Effector memory CD8-positive, alpha-beta T cell (primary cell): Measurements from ENCODE around the gene HDAC3.

ENCODE experiments used
- ATAC-seq: fragments of 150-1000 bp; cut with Tn5 transposase; replicated peaks from 2 replicates; pipeline ENCODE4 v1.10.0; 2021; ENCODE audit warnings: mild to moderate bottlenecking, moderate library complexity
- DNase-seq, 3 experiments: peaks; one replicate each; pipeline ENCODE4 v3.0.0; 2021
- H3K27ac Mint-ChIP-seq, 2 donors: one replicate each; pipeline ENCODE4 v1.8.0; 2022; ENCODE audit warnings: mild to moderate bottlenecking in 2 of 2, mixed read lengths in 2 of 2, moderate library complexity in 2 of 2
- H3K27me3 Mint-ChIP-seq, 2 donors: one replicate each; pipeline ENCODE4 v1.8.0; 2022; ENCODE audit warnings: mixed read lengths in 2 of 2
- H3K36me3 Mint-ChIP-seq: one replicate; pipeline ENCODE4 v1.8.0; 2022; ENCODE audit warnings: mild to moderate bottlenecking, moderate library complexity, mixed read lengths; ENCODE audit not compliant: insufficient read depth
- H3K4me1 Mint-ChIP-seq, 2 donors: one replicate each; pipeline ENCODE4 v1.8.0; 2022; ENCODE audit warnings: low read depth in 2 of 2, mixed read lengths in 2 of 2
- H3K4me3 Mint-ChIP-seq, 2 donors: one replicate each; pipeline ENCODE4 v1.8.0; 2022; ENCODE audit warnings: mild to moderate bottlenecking in 2 of 2, mixed read lengths in 2 of 2, moderate library complexity in 2 of 2
- H3K9me3 Mint-ChIP-seq, 2 donors: one replicate each; pipeline ENCODE4 v1.8.0; 2022; ENCODE audit warnings: mixed read lengths in 2 of 2

Gene HDAC3

DNA sequence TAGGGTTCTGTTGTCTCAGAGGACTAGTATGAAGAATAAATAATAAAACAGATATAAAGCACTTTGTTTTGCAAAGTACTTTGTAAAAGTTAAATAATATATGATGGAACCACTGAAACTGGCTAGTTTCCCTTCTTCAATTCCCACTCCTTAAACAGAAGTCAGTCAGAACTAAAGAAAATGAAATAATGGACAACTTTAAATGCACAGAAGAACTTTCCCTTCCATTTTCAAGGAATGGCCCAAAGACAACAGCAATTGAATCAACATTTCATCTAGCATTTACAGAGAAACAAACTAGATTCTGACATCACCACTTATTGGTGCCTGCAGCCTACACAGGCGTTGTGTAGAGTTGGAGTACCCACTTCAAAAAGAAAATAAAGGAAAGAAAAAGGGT, 34.0 kb downstream of the HDAC3 start:
- H3K27ac Mint-ChIP-seq: peak overlapping the region; percentile 88 to 90
- H3K4me1 Mint-ChIP-seq: peaks cover 60 to 69% of the 10 kb centered on the region in 2 donors
- H3K36me3 Mint-ChIP-seq: peaks cover 19% of the 10 kb centered on the region
- DNase-seq: no peak
- H3K9me3 Mint-ChIP-seq: no peaks in the 10 kb centered on the region
- H3K4me3 Mint-ChIP-seq: peak overlapping the region; percentile 51 to 76
- no peaks in the 10 kb centered on the region for H3K27me3 Mint-ChIP-seq
- no peak for ATAC-seq

GRCh38 chr5:141598391-141599345, 38.0 kb downstream of the HDAC3 start:
- H3K4me3 Mint-ChIP-seq: peak overlapping the region; percentile 49 to 55
- no peaks in the 10 kb centered on the region for H3K27me3 Mint-ChIP-seq
- H3K4me1 Mint-ChIP-seq: peaks cover 50 to 54% of the 10 kb centered on the region in 2 donors
- no peaks in the 10 kb centered on the region for H3K9me3 Mint-ChIP-seq
- peaks cover 20% of the 10 kb centered on the region for H3K36me3 Mint-ChIP-seq
- peak overlapping the region; percentile 52 to 83 for H3K27ac Mint-ChIP-seq
- peak; percentile 70 for ATAC-seq
- DNase-seq: no peak

- DNase-seq (no peak), ATAC-seq (no peak)
- peaks cover 47 to 48% of the 10 kb centered on the region in 2 donors for H3K4me1 Mint-ChIP-seq
- no peaks in the 10 kb centered on the region for H3K27me3 Mint-ChIP-seq
- peaks cover 21% of the 10 kb centered on the region for H3K36me3 Mint-ChIP-seq
- no peaks in the 10 kb centered on the region for H3K9me3 Mint-ChIP-seq
- H3K27ac Mint-ChIP-seq: peak overlapping the region; percentile 52 to 87
- H3K4me3 Mint-ChIP-seq: peak overlapping the region; percentile 27 to 49
Observed at GRCh38 chr5:141597814-141598213, 38.8 kb downstream of the HDAC3 start.

DNA sequence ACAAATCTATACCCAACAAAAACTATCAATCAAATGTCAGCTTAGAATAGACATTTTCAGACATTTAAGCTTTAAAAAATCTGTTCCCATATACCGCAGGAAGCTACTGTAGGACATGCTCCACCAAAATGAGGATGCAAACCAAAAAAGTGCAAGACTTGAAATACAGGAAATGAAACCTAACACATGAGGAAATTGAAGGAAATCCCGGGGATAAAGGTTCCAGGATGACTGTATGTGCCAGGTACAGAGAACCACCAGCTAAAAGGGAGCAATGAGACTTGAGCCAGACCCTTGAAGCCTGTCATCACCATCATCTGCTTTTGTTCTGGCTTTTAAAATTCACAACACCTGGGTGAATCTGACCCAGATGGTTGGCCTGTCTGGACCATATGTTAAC, 39.3 kb downstream of the HDAC3 start:
- ATAC-seq (no peak), DNase-seq (no peak)
- H3K27me3 Mint-ChIP-seq: no peaks in the 10 kb centered on the region
- H3K4me3 Mint-ChIP-seq: peak overlapping the region; percentile 27 to 49
- H3K27ac Mint-ChIP-seq: peak overlapping the region; percentile 52 to 87
- H3K36me3 Mint-ChIP-seq: peaks cover 19% of the 10 kb centered on the region
- H3K4me1 Mint-ChIP-seq: peaks cover 47 to 50% of the 10 kb centered on the region in 2 donors
- no peaks in the 10 kb centered on the region for H3K9me3 Mint-ChIP-seq

DNA sequence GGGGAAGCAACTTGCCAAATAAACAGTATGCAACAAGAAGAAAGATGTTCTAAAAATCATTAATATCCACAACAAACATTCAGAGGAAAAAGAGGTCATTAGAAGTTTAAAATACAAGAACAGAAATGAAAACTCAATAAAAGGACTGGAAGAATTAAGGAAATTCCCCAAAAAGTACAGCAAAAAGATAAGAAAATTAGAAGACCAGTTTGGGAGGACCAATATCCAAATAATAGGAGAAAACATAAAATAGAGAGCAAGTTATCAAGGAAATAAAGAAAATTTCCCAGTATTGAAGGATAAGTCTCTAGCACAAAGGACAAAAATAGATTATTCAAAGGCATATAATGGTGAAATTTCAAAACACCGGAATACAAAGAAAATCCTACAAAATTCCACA, 39.8 kb downstream of the HDAC3 start:
- ATAC-seq (no peak), DNase-seq (no peak)
- H3K36me3 Mint-ChIP-seq: peaks cover 24% of the 10 kb centered on the region
- H3K4me3 Mint-ChIP-seq: peak overlapping the region in 1 of 2 donors; percentile 49
- H3K27ac Mint-ChIP-seq: peak overlapping the region; percentile 52 to 87
- no peaks in the 10 kb centered on the region for H3K9me3 Mint-ChIP-seq
- H3K27me3 Mint-ChIP-seq: no peaks in the 10 kb centered on the region
- peaks cover 48 to 50% of the 10 kb centered on the region in 2 donors for H3K4me1 Mint-ChIP-seq

- H3K4me3 Mint-ChIP-seq: no peak overlapping the region
- no peak overlapping the region for H3K27ac Mint-ChIP-seq
- H3K27me3 Mint-ChIP-seq: no peaks in the 10 kb centered on the region
Observed at GRCh38 chr5:141590127-141590526, 46.5 kb downstream of the HDAC3 start.

DNA sequence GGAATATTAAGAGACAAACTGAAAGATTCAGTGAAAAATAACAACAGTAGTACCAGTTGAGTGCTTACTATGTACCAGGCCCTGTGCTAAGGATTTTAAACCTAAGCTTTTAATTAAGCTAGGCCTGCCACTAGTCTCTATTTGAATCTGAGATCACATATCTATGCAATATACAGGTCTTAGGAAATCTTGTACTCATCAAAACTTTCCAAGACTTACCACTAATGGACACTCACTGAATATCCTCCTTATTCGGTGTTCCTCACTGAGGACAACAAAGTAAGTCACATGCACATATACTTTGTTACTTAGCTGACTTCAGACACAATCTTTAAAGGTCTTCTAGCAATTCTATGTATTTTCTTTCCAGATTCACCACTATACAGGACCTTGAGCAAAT, 50.4 kb downstream of the HDAC3 start:
- Mint-ChIP-seq H3K4me1 (peaks cover 24 to 48% of the 10 kb centered on the region in 2 donors), H3K36me3 (peaks cover 73% of the 10 kb centered on the region), H3K27me3 (no peaks in the 10 kb centered on the region), H3K4me3 (no peak overlapping the region), H3K9me3 (no peaks in the 10 kb centered on the region), H3K27ac (no peak overlapping the region)
- ATAC-seq (no peak), DNase-seq (no peak)

More at GRCh38 chr5:141590127-141590526, 46.5 kb downstream of the HDAC3 start:
- no peaks in the 10 kb centered on the region for H3K9me3 Mint-ChIP-seq
- DNase-seq: no peak
- peaks cover 53% of the 10 kb centered on the region for H3K36me3 Mint-ChIP-seq
- H3K4me1 Mint-ChIP-seq: peaks cover 35 to 48% of the 10 kb centered on the region in 2 donors
- ATAC-seq: no peak

DNA sequence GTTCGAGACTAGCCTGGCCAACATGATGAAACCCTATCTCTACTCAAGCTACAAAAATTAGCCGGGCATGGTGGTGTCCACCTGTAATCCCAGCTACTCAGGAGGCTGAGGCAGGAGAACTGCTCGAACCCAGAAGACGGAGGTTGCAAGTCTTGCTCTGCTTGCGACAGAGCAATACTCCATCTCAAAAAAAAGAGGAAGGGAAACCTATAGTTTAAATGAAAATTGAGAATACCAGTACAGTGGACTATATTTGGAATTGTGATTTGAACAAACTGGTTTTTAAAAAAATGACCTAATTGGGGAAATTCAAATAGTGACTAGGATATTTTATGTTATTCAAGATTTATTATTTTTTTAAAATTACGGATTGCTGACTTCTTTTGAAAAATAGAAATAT, 51.1 kb downstream of the HDAC3 start:
- Mint-ChIP-seq H3K27me3 (no peaks in the 10 kb centered on the region), H3K4me3 (no peak overlapping the region), H3K4me1 (peaks cover 18 to 42% of the 10 kb centered on the region in 2 donors), H3K36me3 (peaks cover 76% of the 10 kb centered on the region), H3K27ac (no peak overlapping the region), H3K9me3 (no peaks in the 10 kb centered on the region)
- ATAC-seq (no peak), DNase-seq (no peak)

GRCh38 chr5:141574122-141574510, 62.5 kb downstream of the HDAC3 start:
- no peaks in the 10 kb centered on the region for H3K4me1 Mint-ChIP-seq
- ATAC-seq (no peak), DNase-seq (no peak)
- no peak overlapping the region for H3K27ac Mint-ChIP-seq
- H3K36me3 Mint-ChIP-seq: peaks cover 95% of the 10 kb centered on the region
- H3K9me3 Mint-ChIP-seq: no peaks in the 10 kb centered on the region
- no peaks in the 10 kb centered on the region for H3K27me3 Mint-ChIP-seq
- H3K4me3 Mint-ChIP-seq: no peak overlapping the region

DNA sequence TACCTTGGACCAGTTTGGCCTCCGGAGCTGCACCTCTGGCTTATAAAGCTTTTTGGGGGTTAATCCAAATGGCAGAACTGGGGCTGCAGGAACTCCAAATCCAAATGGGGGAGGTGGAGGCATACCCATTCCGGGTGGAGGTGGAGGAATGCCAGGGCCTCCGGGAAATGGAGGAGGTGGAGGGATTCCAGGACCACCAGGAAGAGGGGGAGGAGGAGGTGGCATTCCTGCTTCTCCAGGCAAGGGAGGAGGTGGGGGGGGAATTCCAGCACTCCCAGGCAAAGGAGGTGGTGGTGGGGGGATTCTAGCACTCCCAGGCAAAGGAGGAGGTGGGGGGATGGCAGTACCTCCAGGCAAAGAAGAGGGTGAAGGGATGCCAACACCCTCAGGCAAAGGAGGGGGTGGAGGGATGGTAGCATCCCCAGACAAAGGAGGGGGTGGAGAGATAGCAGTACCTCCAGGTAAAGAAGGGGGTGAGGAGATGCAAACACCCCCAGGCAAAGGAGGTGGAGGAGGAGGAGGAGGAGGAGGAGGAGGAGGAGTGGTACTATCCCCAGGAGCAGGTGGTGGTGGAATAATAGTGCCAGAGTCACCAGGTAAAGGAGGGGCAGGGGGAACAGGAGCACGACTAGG, 63.0 kb downstream of the HDAC3 start:
- Mint-ChIP-seq H3K27me3 (no peaks in the 10 kb centered on the region), H3K9me3 (no peaks in the 10 kb centered on the region), H3K4me1 (no peaks in the 10 kb centered on the region), H3K4me3 (no peak overlapping the region), H3K27ac (peak overlapping the region in 1 of 2 donors; percentile 55), H3K36me3 (peaks cover 95% of the 10 kb centered on the region)
- DNase-seq (no peak), ATAC-seq (no peak)
